ENCODE results near the gene RNF31.

The RNF31 gene

GRCh38 chr14:24149302-24149969, 2.1 kb downstream of the RNF31 start:
- H3K27ac ChIP-seq (replicated peaks): no peak overlapping the region
- no peak for DNase-seq (ENCODE audit: low read depth in 1 of 2, low spot score in 1 of 2)
- no peak overlapping the region for H3K4me3 ChIP-seq (replicated peaks; ENCODE audit: insufficient read depth, low read length)

GRCh38 chr14:24150061-24150460, 2.8 kb downstream of the RNF31 start:
- TF ChIP-seq GABPA (IDR thresholded peaks at IDR 0.05; ENCODE audit: low read depth) (no peak), CTCF (IDR thresholded peaks at IDR 0.05; ENCODE audit: insufficient read depth, low read length) (no peak), POLR2AphosphoS5 (IDR thresholded peaks at IDR 0.05; ENCODE audit: low read depth) (no peak), SPI1 (IDR thresholded peaks at IDR 0.05; ENCODE audit: borderline replicate concordance, low read depth) (no peak)
- Histone ChIP-seq H3K4me3 (replicated peaks; ENCODE audit: insufficient read depth, low read length) (no peak overlapping the region), H3K27ac (replicated peaks) (no peak overlapping the region), H3K27me3 (ENCODE audit: insufficient read depth, poor library complexity, severe bottlenecking) (no peaks in the 10 kb centered on the region)
- DNase-seq (ENCODE audit: low read depth in 1 of 2, low spot score in 1 of 2): no peak

More at GRCh38 chr14:24149302-24149969, 2.1 kb downstream of the RNF31 start:
- no peaks in the 10 kb centered on the region for H3K27me3 ChIP-seq (ENCODE audit: insufficient read depth, poor library complexity, severe bottlenecking)
- no peak for TF ChIP-seq SPI1 (IDR thresholded peaks at IDR 0.05; ENCODE audit: borderline replicate concordance, low read depth)
- no peak for TF ChIP-seq REST (IDR thresholded peaks at IDR 0.05; ENCODE audit: insufficient replicate concordance, low read depth)
- TF ChIP-seq GABPA (IDR thresholded peaks at IDR 0.05; ENCODE audit: low read depth): no peak
- TF ChIP-seq CTCF (IDR thresholded peaks at IDR 0.05; ENCODE audit: insufficient read depth, low read length): no peak
- no peak for TF ChIP-seq POLR2AphosphoS5 (IDR thresholded peaks at IDR 0.05; ENCODE audit: low read depth)

- H3K27me3 ChIP-seq (ENCODE audit: insufficient read depth, poor library complexity, severe bottlenecking): no peaks in the 10 kb centered on the region
- H3K4me3 ChIP-seq (replicated peaks; ENCODE audit: insufficient read depth, low read length): no peak overlapping the region
- no peak overlapping the region for H3K27ac ChIP-seq (replicated peaks)
- DNase-seq (ENCODE audit: low read depth in 1 of 2, low spot score in 1 of 2): no peak
- TF ChIP-seq CTCF (IDR thresholded peaks at IDR 0.05; ENCODE audit: insufficient read depth, low read length) (no peak), SPI1 (IDR thresholded peaks at IDR 0.05; ENCODE audit: borderline replicate concordance, low read depth) (no peak), GABPA (IDR thresholded peaks at IDR 0.05; ENCODE audit: low read depth) (no peak)
Observed at GRCh38 chr14:24150567-24150966, 3.3 kb downstream of the RNF31 start.

GRCh38 chr14:24150993-24151392, 3.7 kb downstream of the RNF31 start:
- no peak for DNase-seq (ENCODE audit: low read depth in 1 of 2, low spot score in 1 of 2)
- Histone ChIP-seq H3K27me3 (ENCODE audit: insufficient read depth, poor library complexity, severe bottlenecking) (no peaks in the 10 kb centered on the region), H3K27ac (replicated peaks) (no peak overlapping the region), H3K4me3 (replicated peaks; ENCODE audit: insufficient read depth, low read length) (no peak overlapping the region)
- TF ChIP-seq GABPA (IDR thresholded peaks at IDR 0.05; ENCODE audit: low read depth): no peak
- TF ChIP-seq CTCF (IDR thresholded peaks at IDR 0.05; ENCODE audit: insufficient read depth, low read length): no peak
- TF ChIP-seq POLR2AphosphoS5 (IDR thresholded peaks at IDR 0.05; ENCODE audit: low read depth): no peak
- no peak for TF ChIP-seq SPI1 (IDR thresholded peaks at IDR 0.05; ENCODE audit: borderline replicate concordance, low read depth)
- no peak for TF ChIP-seq REST (IDR thresholded peaks at IDR 0.05; ENCODE audit: insufficient replicate concordance, low read depth)

Data from HL-60 (cell line).